Skeletal muscle tissue (tissue), 4 donors: Measurements from ENCODE around the gene IL1RAPL1. TPM values are rescaled to one million over a fixed set of nuclear protein-coding genes. Genes with fewer than 3 reads are reported as not detected.

Experiments used
- H3K27ac ChIP-seq: one replicate; pipeline ENCODE4 v1.7.0; 2013; ENCODE audit warnings: mild to moderate bottlenecking, low read depth, low read length, inconsistent platforms
- H3K27me3 ChIP-seq, 3 donors: one replicate each; pipeline ENCODE4 v1.7.0; 2013; ENCODE audit warnings: low read length in 3 of 3; ENCODE audit not compliant: control insufficient read depth in 3 of 3, insufficient read depth in 3 of 3
- H3K36me3 ChIP-seq, 3 donors: one replicate each; pipeline ENCODE4 v1.7.0; 2013; ENCODE audit warnings: low read length in 3 of 3; ENCODE audit not compliant: control insufficient read depth in 3 of 3, insufficient read depth in 3 of 3
- H3K4me1 ChIP-seq, 3 donors: one replicate each; pipeline ENCODE4 v1.7.0; 2013; ENCODE audit warnings: low read length in 3 of 3, mild to moderate bottlenecking in 3 of 3; ENCODE audit not compliant: control insufficient read depth in 3 of 3, insufficient read depth in 3 of 3
- H3K4me3 ChIP-seq, 3 donors: one replicate each; pipeline ENCODE4 v1.7.0; 2013; ENCODE audit warnings: low read length in 3 of 3
- H3K9ac ChIP-seq, 3 donors: one replicate each; pipeline ENCODE4 v1.7.0; 2013; ENCODE audit warnings: low read length in 3 of 3, mild to moderate bottlenecking in 3 of 3, moderate library complexity in 2 of 3, low read depth in 1 of 3
- H3K9me3 ChIP-seq, 3 donors: one replicate each; pipeline ENCODE4 v1.7.0; 2013; ENCODE audit warnings: low read length in 3 of 3; ENCODE audit not compliant: control insufficient read depth in 3 of 3
- total RNA-seq: library from RNA; depleted of rRNA; stranded (reverse); fragments of >200 nt; gene quantifications from one replicate; pipeline ENCODE4 v1.2.3, GENCODE V29; 2014
- donor health status: Osteomylitis.

IL1RAPL1 gene
- total RNA-seq, 1 donor from 2014 or later = 3.7 TPM

- H3K27me3 ChIP-seq = no peaks in the 10 kb centered on the region
- no peaks in the 10 kb centered on the region for H3K36me3 ChIP-seq
- H3K4me1 ChIP-seq = no peaks in the 10 kb centered on the region
- H3K9ac ChIP-seq = no peak overlapping the region
- no peak overlapping the region for H3K27ac ChIP-seq
- no peak overlapping the region for H3K4me3 ChIP-seq
- H3K9me3 ChIP-seq = no peaks in the 10 kb centered on the region
Observed at GRCh38 chrX:29487714-29488113, 900.5 kb downstream of the IL1RAPL1 start.

DNA sequence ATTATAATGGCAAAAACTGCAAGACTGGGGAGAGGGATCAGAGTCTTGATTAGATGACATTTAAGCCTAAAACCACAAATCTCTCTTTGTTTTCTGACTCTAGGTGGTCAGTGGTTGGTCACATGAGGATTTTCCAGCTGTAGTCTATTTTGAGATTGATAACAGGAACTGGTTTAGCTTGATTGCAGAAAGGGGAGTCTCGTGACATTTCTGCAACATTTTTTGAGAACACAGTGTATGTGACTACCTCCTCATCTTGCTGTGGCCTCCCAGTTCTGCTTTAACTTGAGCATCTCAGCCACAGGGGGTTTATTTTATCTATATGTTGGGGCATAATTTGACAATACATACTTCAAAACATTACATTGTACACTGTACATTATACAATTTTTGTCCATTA is 901.7 kb downstream of the IL1RAPL1 start:
- H3K9ac ChIP-seq = no peak overlapping the region
- H3K4me1 ChIP-seq = no peaks in the 10 kb centered on the region
- no peak overlapping the region for H3K27ac ChIP-seq
- no peaks in the 10 kb centered on the region for H3K36me3 ChIP-seq
- no peaks in the 10 kb centered on the region for H3K27me3 ChIP-seq
- no peak overlapping the region for H3K4me3 ChIP-seq
- H3K9me3 ChIP-seq = no peaks in the 10 kb centered on the region

GRCh38 chrX:29490606-29491005 is 903.4 kb downstream of the IL1RAPL1 start:
- Histone ChIP-seq H3K9me3 (no peaks in the 10 kb centered on the region), H3K27ac (no peak overlapping the region), H3K4me3 (no peak overlapping the region), H3K4me1 (no peaks in the 10 kb centered on the region), H3K27me3 (no peaks in the 10 kb centered on the region), H3K9ac (no peak overlapping the region), H3K36me3 (no peaks in the 10 kb centered on the region)

DNA sequence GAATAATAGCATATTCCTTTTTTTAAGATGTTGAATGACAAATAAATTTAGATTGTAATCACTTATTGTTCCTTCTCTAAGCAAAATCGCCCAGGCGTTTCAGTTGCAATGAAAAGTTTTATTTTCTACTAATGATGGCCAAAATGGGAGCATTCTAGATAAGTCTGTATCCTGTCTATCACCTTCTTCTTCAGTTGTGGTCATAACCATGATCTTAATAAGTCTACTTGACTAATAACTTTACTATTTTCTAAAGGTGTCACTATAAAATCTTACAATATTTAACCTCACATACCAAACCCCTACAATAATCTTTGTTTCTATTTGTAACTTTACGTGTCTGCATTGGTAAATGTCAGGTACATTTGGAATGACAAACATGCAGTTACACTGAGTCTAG is 904.4 kb downstream of the IL1RAPL1 start:
- Histone ChIP-seq H3K9ac (no peak overlapping the region), H3K4me3 (no peak overlapping the region), H3K4me1 (no peaks in the 10 kb centered on the region), H3K9me3 (no peaks in the 10 kb centered on the region), H3K36me3 (no peaks in the 10 kb centered on the region), H3K27ac (no peak overlapping the region), H3K27me3 (no peaks in the 10 kb centered on the region)

DNA sequence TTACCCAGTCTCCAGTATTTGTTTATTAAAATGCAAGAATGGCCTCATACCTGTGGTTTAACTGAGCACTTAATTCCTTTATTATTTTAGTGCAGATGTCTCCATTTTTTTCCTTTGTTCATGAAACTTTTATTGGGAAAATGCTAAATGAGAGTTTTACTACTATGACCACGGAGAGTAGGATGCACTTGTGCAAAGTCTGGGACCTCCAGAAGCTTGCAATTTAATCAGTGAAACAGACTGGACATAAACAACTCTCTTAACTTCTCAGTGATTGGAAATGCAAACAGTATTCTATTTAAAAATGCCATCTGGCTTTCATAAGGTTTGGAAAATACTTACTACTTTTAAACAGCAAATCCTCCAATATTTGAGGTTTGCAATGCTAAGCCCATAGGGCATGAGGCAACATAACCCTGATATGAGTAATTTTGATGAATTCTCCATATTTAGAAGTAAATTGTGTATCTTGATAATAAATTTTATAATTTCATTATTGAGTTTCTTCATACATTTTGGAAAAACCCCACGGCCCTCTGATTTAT is 909.5 kb downstream of the IL1RAPL1 start:
- Histone ChIP-seq H3K9me3 (no peaks in the 10 kb centered on the region), H3K27ac (no peak overlapping the region), H3K4me1 (no peaks in the 10 kb centered on the region), H3K36me3 (no peaks in the 10 kb centered on the region), H3K9ac (no peak overlapping the region), H3K4me3 (no peak overlapping the region), H3K27me3 (no peaks in the 10 kb centered on the region)

DNA sequence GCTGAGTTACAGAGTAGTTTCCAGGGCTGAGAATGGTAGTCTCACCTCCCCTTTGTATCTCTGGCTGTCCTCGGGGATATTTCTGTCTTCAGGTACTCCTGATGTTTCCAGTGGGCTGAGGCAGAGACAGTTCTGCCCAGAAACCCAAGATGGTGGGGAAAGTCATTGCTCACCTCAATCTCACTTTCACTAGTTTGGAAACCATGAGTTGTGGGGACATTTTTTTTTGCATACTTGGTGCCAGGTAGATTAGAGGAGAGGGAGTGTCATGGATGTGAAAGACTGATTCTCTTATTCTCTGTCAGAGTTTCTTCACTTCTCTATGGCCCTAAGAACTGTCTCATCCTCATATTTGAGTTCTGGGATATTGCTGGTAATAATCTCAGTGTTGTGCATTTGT is 919.5 kb downstream of the IL1RAPL1 start:
- no peaks in the 10 kb centered on the region for H3K36me3 ChIP-seq
- no peaks in the 10 kb centered on the region for H3K27me3 ChIP-seq
- no peak overlapping the region for H3K4me3 ChIP-seq
- no peaks in the 10 kb centered on the region for H3K4me1 ChIP-seq
- no peaks in the 10 kb centered on the region for H3K9me3 ChIP-seq
- H3K27ac ChIP-seq = no peak overlapping the region
- H3K9ac ChIP-seq = no peak overlapping the region

- H3K9ac ChIP-seq = no peak overlapping the region
- H3K4me1 ChIP-seq = no peaks in the 10 kb centered on the region
- no peaks in the 10 kb centered on the region for H3K9me3 ChIP-seq
- no peak overlapping the region for H3K27ac ChIP-seq
- H3K27me3 ChIP-seq = no peaks in the 10 kb centered on the region
- H3K36me3 ChIP-seq = no peaks in the 10 kb centered on the region
- H3K4me3 ChIP-seq = no peak overlapping the region
Observed at GRCh38 chrX:29518100-29518499, 930.9 kb downstream of the IL1RAPL1 start.

GRCh38 chrX:29528281-29528680 is 941.0 kb downstream of the IL1RAPL1 start:
- Histone ChIP-seq H3K27ac (no peak overlapping the region), H3K4me1 (no peaks in the 10 kb centered on the region), H3K36me3 (no peaks in the 10 kb centered on the region), H3K4me3 (no peak overlapping the region), H3K9me3 (no peaks in the 10 kb centered on the region), H3K27me3 (peaks cover 0 to 3% (median 0%) of the 10 kb centered on the region in 3 donors), H3K9ac (no peak overlapping the region)

GRCh38 chrX:29530501-29530900 is 943.3 kb downstream of the IL1RAPL1 start:
- H3K9me3 ChIP-seq = no peaks in the 10 kb centered on the region
- H3K27ac ChIP-seq = no peak overlapping the region
- H3K4me1 ChIP-seq = no peaks in the 10 kb centered on the region
- no peaks in the 10 kb centered on the region for H3K36me3 ChIP-seq
- H3K9ac ChIP-seq = no peak overlapping the region
- peaks cover 0 to 3% (median 0%) of the 10 kb centered on the region in 3 donors for H3K27me3 ChIP-seq
- H3K4me3 ChIP-seq = no peak overlapping the region

- Histone ChIP-seq H3K4me1 (no peaks in the 10 kb centered on the region), H3K27me3 (no peaks in the 10 kb centered on the region), H3K27ac (no peak overlapping the region), H3K36me3 (no peaks in the 10 kb centered on the region), H3K4me3 (no peak overlapping the region), H3K9me3 (no peaks in the 10 kb centered on the region), H3K9ac (no peak overlapping the region)
Observed at GRCh38 chrX:29531336-29531735, 944.1 kb downstream of the IL1RAPL1 start.
